ENCODE measurements around the gene EZH2. TPM values are rescaled to one million over a fixed set of nuclear protein-coding genes. Genes with fewer than 3 reads are reported as not detected.

The EZH2 gene
- total RNA-seq, 1 donor from 2014 or later: 13.4 TPM

DNA sequence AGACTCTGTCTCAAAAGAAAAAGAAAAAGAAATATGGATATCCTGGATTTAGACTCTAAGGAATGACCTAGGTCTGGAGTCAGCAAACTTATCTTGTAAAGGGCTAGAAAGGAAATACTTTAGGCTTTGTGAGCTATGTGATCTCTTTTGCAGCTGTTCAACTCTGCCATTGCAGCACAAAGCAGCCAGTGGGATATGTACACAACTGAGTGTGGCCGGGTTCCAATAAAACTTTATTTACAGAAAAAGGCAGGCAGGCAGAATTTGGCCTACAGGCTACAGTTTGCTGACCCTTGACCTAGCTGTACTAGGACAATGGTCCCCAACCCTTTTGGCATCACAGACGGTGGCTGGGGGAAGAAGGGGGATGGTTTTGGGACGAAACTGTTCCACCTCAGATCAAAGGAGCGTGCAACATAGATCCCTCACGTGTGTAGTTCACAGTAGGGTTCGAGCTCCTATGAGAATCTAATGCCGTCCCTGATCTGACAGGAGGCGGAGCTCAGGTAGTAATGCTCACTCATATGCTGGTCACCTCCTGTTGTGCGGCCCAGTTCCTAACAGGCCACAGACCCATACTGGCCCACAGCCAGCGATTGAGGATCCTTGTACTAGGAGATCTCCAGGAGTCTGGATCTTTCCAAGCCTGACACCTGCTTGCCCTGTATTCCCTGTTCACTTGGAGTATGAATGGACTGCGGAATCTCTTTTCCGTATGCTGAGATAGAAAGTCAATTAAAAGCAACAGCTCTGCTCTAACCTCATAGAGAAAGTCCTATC, 122.4 kb downstream of the EZH2 start:
- no peak for ATAC-seq

Other genes starting within 250 kb of the EZH2 start
- gene CUL1, start 185.4 kb downstream of the EZH2 start, total RNA-seq: 29.0 TPM
- gene PDIA4, start 144.2 kb upstream of the EZH2 start, total RNA-seq: 58.8 TPM
- 3.2 TPM for gene ZNF786, start 206.4 kb upstream of the EZH2 start, total RNA-seq
- 1.9 TPM for gene ZNF425, start 242.0 kb upstream of the EZH2 start, total RNA-seq

Data from esophagus mucosa (tissue), 1 donor.